Kidney epithelial cell (primary cell): Measurements from ENCODE around the gene SLC16A1. TPM values are rescaled to one million over a fixed set of nuclear protein-coding genes. Genes with fewer than 3 reads are reported as not detected.

ENCODE experiments used
- DNase-seq: peaks from one replicate; pipeline ENCODE4 v3.0.0-alpha.2; 2010; ENCODE audit warnings: low read depth
- H3K27me3 ChIP-seq: 2 replicates; pipeline ENCODE4 v1.6.0; 2011; ENCODE audit warnings: low read length; ENCODE audit not compliant: control insufficient read depth, insufficient read depth
- H3K36me3 ChIP-seq: 2 replicates; pipeline ENCODE4 v1.5.1; 2011; ENCODE audit warnings: low read length; ENCODE audit not compliant: control insufficient read depth, insufficient read depth
- H3K4me3 ChIP-seq: 2 replicates; pipeline ENCODE4 v1.5.1; 2011; ENCODE audit warnings: low read depth, mild to moderate bottlenecking, control low read depth, low read length
- total RNA-seq: library from RNA; depleted of rRNA; stranded (reverse); fragments of >200 nt; gene quantifications from 2 replicates; pipeline ENCODE4 v1.2.3, GENCODE V29; 2015
- TF ChIP-seq, protein P1 (sequence below): IDR thresholded peaks from 2 replicates; pipeline ENCODE4 v1.5.1; 2011; ENCODE audit warnings: mild to moderate bottlenecking, moderate library complexity, low read length, control low read depth, inconsistent platforms; ENCODE audit not compliant: insufficient read depth, poor library complexity, severe bottlenecking

SLC16A1 gene
- total RNA-seq, 1 donor from 2014 or later, result 93.6 TPM

DNA sequence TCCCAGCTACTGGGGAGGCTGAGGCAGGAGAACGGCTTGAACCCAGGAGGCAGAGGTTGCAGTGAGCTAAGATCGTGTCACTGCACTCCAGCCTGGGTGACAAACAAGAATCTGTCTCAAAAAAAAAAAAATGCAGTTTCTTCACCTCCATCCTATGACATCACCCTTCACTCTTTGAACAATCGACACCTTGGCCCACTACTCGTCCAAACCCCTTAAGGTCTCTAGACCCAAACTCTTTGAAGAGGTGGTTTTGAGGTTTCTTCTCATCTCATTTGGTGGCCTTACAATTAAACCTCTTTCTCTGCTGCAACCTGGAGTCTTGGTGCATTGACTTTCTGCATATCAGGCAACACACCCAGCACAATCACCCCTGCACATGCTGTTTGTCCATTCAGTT lies 86.1 kb downstream of the SLC16A1 start:
- H3K36me3 ChIP-seq, result no peaks in the 10 kb centered on the region
- TF ChIP-seq, protein P1, sequence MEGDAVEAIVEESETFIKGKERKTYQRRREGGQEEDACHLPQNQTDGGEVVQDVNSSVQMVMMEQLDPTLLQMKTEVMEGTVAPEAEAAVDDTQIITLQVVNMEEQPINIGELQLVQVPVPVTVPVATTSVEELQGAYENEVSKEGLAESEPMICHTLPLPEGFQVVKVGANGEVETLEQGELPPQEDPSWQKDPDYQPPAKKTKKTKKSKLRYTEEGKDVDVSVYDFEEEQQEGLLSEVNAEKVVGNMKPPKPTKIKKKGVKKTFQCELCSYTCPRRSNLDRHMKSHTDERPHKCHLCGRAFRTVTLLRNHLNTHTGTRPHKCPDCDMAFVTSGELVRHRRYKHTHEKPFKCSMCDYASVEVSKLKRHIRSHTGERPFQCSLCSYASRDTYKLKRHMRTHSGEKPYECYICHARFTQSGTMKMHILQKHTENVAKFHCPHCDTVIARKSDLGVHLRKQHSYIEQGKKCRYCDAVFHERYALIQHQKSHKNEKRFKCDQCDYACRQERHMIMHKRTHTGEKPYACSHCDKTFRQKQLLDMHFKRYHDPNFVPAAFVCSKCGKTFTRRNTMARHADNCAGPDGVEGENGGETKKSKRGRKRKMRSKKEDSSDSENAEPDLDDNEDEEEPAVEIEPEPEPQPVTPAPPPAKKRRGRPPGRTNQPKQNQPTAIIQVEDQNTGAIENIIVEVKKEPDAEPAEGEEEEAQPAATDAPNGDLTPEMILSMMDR, result no peak
- H3K27me3 ChIP-seq, result no peaks in the 10 kb centered on the region
- no peak overlapping the region for H3K4me3 ChIP-seq
- DNase-seq, result no peak

DNA sequence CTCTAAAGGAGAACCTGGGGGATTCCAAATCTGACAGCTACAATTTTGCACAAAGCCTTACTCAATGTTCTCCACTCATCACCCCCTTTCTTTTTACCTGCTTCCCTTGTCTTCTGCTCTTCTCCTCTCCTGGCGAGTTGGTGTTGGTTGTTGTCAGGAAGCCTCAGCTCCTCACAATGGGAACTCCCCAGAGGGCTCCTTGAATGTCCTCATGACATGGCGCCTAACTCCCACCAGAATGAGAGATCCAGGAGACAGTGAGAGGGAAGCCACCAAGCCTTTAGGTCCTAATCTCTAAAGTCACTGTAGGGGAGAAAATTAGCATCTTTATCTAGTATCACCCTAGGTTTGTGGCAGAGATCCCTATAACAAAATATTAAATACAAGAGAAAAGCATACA lies 87.8 kb downstream of the SLC16A1 start:
- H3K4me3 ChIP-seq, result no peak overlapping the region
- TF ChIP-seq, protein P1, result no peak

DNA sequence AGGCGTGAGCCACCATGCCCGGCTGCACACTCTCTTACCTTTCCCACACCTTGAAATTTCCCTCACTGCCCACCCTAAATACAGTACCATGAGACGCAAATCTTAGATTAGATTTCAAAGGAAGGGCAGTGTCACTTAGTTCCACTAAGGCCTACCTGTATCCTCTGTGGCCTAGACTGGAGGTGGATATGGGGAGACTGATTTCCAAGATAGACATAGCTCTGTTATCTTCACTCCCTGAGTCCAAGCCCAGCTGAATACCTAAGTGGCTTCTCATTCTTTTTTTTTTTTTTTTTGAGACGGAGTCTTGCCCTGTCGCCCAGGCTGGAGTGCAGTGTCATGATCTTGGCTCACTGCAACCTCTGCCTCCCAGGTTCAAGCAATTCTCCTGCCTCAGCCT lies 89.0 kb downstream of the SLC16A1 start:
- H3K36me3 ChIP-seq, result no peaks in the 10 kb centered on the region
- no peak for DNase-seq
- no peak overlapping the region for H3K4me3 ChIP-seq
- TF ChIP-seq, protein P1, result no peak
- no peaks in the 10 kb centered on the region for H3K27me3 ChIP-seq

More for the DNA sequence above, 87.8 kb downstream of the SLC16A1 start:
- DNase-seq, result no peak
- no peaks in the 10 kb centered on the region for H3K27me3 ChIP-seq
- no peaks in the 10 kb centered on the region for H3K36me3 ChIP-seq

DNA sequence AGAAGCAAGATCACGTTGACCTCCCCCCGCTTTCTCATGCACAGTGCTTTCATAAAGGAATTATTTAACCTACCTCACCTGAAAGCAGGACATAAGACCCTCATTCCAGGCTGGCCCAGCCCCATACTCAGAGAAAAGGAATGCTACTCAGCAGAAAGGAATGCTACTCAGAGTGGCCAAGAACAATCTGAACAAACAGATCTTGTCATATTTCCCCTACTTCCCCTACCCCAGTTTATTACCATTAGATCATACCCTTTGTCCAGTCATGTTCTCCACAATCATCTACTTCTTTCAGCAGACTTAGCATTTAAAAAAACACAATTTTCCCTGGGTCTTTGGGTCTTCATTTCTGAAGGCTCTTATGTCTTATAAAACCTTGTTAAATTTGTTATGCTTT lies 89.8 kb downstream of the SLC16A1 start:
- no peaks in the 10 kb centered on the region for H3K36me3 ChIP-seq
- TF ChIP-seq, protein P1, result no peak
- no peaks in the 10 kb centered on the region for H3K27me3 ChIP-seq
- peak; percentile 79 for DNase-seq
- no peak overlapping the region for H3K4me3 ChIP-seq

DNA sequence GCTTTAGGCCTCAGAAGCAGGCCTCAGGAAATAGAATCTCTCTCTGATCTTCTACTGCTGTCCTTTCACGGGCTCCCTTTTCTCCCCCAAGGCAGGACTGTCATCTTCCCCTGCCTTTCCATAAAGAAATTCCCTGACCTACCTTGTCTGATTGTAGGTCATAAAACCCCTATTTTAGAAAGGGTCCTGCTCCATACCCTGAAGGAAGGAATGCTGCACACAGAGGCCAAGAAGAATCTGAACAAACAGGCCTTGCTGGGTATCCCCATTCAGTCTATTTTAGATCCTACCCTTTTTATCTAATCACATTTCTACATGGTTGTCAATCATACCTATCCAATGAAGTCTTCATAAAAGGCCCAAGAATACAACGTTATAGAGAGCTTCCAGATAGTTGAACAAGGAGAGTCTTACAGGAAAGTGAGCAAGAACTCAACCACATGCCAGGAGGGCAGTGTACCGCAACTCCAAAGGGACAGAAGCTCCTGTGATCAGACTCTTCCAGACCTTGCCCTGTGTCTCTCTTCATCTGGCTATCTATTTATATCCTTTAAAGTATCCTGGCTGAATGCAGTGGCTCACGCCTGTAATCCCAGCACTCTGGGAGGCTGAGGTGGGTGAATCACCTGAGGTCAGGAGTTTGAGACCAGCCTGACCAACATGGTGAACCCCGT lies 93.1 kb downstream of the SLC16A1 start:
- no peak overlapping the region for H3K4me3 ChIP-seq
- TF ChIP-seq, protein P1, result no peak
- no peaks in the 10 kb centered on the region for H3K27me3 ChIP-seq
- no peaks in the 10 kb centered on the region for H3K36me3 ChIP-seq
- DNase-seq, result peak; percentile 34

Other genes starting within 250 kb of the SLC16A1 start
- gene RHOC, start 249.1 kb downstream of the SLC16A1 start, total RNA-seq, result 634 and 639 TPM in 2 replicates
- gene PPM1J, start 240.9 kb downstream of the SLC16A1 start, total RNA-seq, result 2.1 and 2.3 TPM in 2 replicates
- gene LRIG2, start 117.0 kb upstream of the SLC16A1 start, total RNA-seq, result 7.7 and 8.3 TPM in 2 replicates